ENCODE data around the gene ZMIZ1. TPM values are rescaled to one million over a fixed set of nuclear protein-coding genes. Genes with fewer than 3 reads are reported as not detected.

Gene ZMIZ1
- total and polyA plus RNA-seq, 8 donors, result 63.1 to 87.2 (median 76.8) TPM

- intact Hi-C loops (cut with DNase I), result no loop called here
Observed at GRCh38 chr10:79358811-79359210, 290.0 kb downstream of the ZMIZ1 start.

DNA sequence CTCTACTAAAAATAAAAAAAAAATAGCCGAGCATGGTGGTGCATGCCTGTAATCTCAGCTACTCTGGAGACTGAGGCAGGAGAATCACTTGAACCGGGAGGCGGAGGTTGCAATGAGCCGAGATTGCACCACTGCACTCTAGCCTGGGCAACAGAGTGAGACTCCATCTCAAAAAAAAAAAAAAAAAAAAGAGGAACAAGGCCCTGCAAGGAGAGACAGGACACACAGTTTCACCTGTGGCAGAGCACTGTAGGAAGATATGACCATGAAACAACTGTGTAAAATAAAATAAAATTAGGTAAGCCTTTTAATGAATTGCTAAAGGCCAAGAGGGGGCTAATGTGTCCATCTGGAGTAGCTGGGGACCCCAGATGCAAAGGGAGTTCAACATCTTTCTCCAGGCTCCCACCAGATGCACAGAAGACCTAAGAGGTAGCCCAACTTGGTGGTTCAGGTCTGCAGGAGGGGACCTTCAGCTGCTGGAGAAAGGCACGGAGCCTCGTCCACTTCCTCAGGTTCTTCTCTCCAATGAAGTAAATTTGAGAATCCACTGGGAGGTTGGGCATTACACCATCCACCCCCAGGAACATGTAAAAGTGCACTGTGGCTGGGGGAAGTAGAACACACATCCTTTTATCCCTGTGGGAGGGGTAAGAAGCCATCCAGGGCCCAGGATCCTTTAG lies 291.2 kb downstream of the ZMIZ1 start:
- Histone ChIP-seq H3K4me1 (peaks cover 0 to 14% of the 10 kb centered on the region in 2 donors), H3K9me3 (no peaks in the 10 kb centered on the region), H3K27me3 (no peaks in the 10 kb centered on the region), H3K4me3 (no peak overlapping the region), H3K27ac (no peak overlapping the region), H3K36me3 (peaks cover 0 to 11% of the 10 kb centered on the region in 2 donors)
- intact Hi-C loops (cut with DNase I), result no loop called here
- TF ChIP-seq CTCF (IDR thresholded peaks at IDR 0.05), result no peak
- DNase-seq (no peak), ATAC-seq (no peak)

More at GRCh38 chr10:79358811-79359210, 290.0 kb downstream of the ZMIZ1 start:
- H3K36me3 ChIP-seq, result peaks cover 0 to 22% of the 10 kb centered on the region in 2 donors
- ATAC-seq, result peak; percentile 69
- no peaks in the 10 kb centered on the region for H3K27me3 ChIP-seq
- no peak for DNase-seq
- no peak overlapping the region for H3K27ac ChIP-seq
- no peak overlapping the region for H3K4me3 ChIP-seq
- TF ChIP-seq CTCF (IDR thresholded peaks at IDR 0.05), result no peak
- no peaks in the 10 kb centered on the region for H3K9me3 ChIP-seq
- H3K4me1 ChIP-seq, result peaks cover 0 to 25% of the 10 kb centered on the region in 2 donors

DNA sequence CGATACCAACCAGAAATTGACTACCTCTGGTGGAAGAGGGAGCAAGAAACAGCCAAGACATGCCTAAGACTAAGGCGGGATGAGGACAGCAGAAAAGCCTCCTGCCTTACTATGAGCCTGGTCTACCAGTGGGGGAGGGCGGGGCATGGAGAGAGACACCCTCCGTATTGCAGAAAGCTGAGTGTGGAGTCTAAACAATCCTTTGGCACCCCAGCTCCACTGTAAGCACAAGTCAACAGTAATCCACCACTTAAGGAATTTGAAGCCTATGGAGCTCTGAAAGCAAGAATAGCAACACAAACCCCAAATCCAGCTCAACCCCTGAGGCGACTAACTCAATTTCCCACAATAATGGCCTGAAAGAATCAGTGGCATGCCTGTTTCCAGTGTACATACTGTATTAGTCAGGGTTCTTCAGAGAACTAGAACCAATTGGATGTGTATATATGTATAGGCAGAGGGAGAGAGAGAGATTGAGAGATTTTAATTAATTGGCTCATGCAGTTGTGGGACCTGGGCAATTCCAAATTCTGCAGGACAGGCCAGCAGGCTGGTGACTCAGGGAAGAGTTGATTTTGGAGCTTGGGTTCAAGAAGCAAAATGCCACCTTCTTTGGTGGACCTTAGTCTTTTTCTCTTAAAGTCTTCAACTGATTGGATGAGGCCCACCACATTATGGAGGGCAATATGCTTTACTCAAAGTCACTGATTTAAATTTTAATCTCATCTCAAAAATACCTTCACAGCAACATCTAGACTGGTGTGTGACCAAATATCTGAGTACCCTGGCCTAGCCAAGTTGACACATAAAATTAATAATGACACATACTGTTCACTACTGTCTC lies 292.0 kb downstream of the ZMIZ1 start:
- no peaks in the 10 kb centered on the region for H3K9me3 ChIP-seq
- intact Hi-C loops (cut with DNase I), result no loop called here
- no peaks in the 10 kb centered on the region for H3K27me3 ChIP-seq
- peaks cover 0 to 7% of the 10 kb centered on the region in 2 donors for H3K4me1 ChIP-seq
- TF ChIP-seq CTCF (IDR thresholded peaks at IDR 0.05), result no peak
- no peak for DNase-seq
- H3K36me3 ChIP-seq, result peaks cover 0 to 3% of the 10 kb centered on the region in 2 donors
- no peak overlapping the region for H3K4me3 ChIP-seq
- no peak overlapping the region for H3K27ac ChIP-seq
- ATAC-seq, result no peak

GRCh38 chr10:79361726-79362397 lies 293.1 kb downstream of the ZMIZ1 start:
- H3K4me1 ChIP-seq, result no peaks in the 10 kb centered on the region
- H3K9me3 ChIP-seq, result no peaks in the 10 kb centered on the region
- TF ChIP-seq CTCF (IDR thresholded peaks at IDR 0.05), result no peak
- intact Hi-C loops (cut with DNase I), result no loop called here
- no peak overlapping the region for H3K4me3 ChIP-seq
- ATAC-seq, result no peak
- no peak for DNase-seq
- H3K27ac ChIP-seq, result no peak overlapping the region
- no peaks in the 10 kb centered on the region for H3K27me3 ChIP-seq
- H3K36me3 ChIP-seq, result no peaks in the 10 kb centered on the region

All from left lung (tissue), 10 donors.